ENCODE data around the gene GRIFIN. TPM values are rescaled to one million over a fixed set of nuclear protein-coding genes. Genes with fewer than 3 reads are reported as not detected.

The GRIFIN gene
- total RNA-seq, 1 experiment from 2014 or later, result not detected

GRCh38 chr7:2515424-2516193 is 39.4 kb upstream of the GRIFIN start:
- no peaks in the 10 kb centered on the region for H3K36me3 ChIP-seq
- H3K4me3 ChIP-seq, result no peak overlapping the region
- H3K27me3 ChIP-seq, result no peaks in the 10 kb centered on the region
- DNase-seq, result peak; percentile 25
- H3K9me3 ChIP-seq, result no peaks in the 10 kb centered on the region

GRCh38 chr7:2514473-2515423 is 38.5 kb upstream of the GRIFIN start:
- H3K27me3 ChIP-seq, result no peaks in the 10 kb centered on the region
- H3K4me3 ChIP-seq, result no peak overlapping the region
- no peaks in the 10 kb centered on the region for H3K9me3 ChIP-seq
- no peaks in the 10 kb centered on the region for H3K36me3 ChIP-seq
- DNase-seq, result no peak

- DNase-seq, result no peak
- Histone ChIP-seq H3K9me3 (no peaks in the 10 kb centered on the region), H3K36me3 (no peaks in the 10 kb centered on the region), H3K27me3 (no peaks in the 10 kb centered on the region), H3K4me3 (no peak overlapping the region)
These were observed 37.5 kb upstream of the GRIFIN start for GRCh38 chr7:2513702-2514101.

DNA sequence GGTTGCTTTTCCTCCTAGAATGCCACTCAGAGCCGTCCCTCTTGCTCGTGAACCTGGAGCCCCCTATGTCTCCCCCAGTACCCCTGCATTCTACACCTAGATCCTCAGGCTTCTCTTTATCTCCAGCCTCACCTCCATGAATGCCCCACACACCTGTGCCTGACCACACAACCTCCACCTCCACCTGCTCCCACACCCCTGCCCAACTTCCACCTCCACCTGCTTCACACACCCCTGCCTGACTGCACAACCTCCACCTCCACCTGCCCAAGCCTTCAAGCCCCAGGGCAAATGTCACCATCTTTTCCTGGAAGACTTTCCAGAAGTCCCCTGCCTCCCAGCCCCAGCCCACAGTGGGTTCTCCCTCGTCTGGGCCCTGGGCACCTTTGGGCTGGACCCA is 36.5 kb upstream of the GRIFIN start:
- Histone ChIP-seq H3K36me3 (no peaks in the 10 kb centered on the region), H3K4me3 (no peak overlapping the region), H3K27me3 (no peaks in the 10 kb centered on the region), H3K9me3 (no peaks in the 10 kb centered on the region)
- no peak for DNase-seq

GRCh38 chr7:2512179-2512661 is 36.0 kb upstream of the GRIFIN start:
- H3K9me3 ChIP-seq, result no peaks in the 10 kb centered on the region
- H3K4me3 ChIP-seq, result no peak overlapping the region
- DNase-seq, result peak; percentile 38
- H3K27me3 ChIP-seq, result no peaks in the 10 kb centered on the region
- H3K36me3 ChIP-seq, result no peaks in the 10 kb centered on the region

DNA sequence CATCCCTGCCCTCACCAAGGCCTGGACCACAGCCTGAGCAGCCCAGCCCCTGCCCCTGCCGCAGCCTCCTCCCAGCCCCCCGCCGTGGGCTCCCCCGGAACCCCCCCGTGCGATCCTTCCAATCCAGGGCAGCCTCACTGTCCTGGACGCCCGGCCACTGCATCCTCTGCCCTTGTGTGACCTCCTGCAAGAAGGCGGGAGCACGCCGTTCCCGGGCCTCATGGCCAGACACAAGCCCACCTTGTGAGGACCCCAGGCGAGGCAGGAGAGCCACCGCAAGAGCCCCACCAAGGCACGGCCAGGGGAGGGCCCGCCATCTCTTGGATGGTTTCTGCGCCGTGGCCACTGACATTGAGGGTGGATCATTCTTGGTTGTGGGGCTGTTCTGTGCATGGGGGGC is 35.6 kb upstream of the GRIFIN start:
- no peaks in the 10 kb centered on the region for H3K9me3 ChIP-seq
- H3K36me3 ChIP-seq, result no peaks in the 10 kb centered on the region
- no peak for DNase-seq
- H3K4me3 ChIP-seq, result no peak overlapping the region
- no peaks in the 10 kb centered on the region for H3K27me3 ChIP-seq

GRCh38 chr7:2510909-2511768 is 34.9 kb upstream of the GRIFIN start:
- H3K36me3 ChIP-seq, result no peaks in the 10 kb centered on the region
- H3K9me3 ChIP-seq, result no peaks in the 10 kb centered on the region
- no peak overlapping the region for H3K4me3 ChIP-seq
- H3K27me3 ChIP-seq, result no peaks in the 10 kb centered on the region
- DNase-seq, result no peak

GRCh38 chr7:2510130-2510776 is 34.1 kb upstream of the GRIFIN start:
- Histone ChIP-seq H3K27me3 (no peaks in the 10 kb centered on the region), H3K9me3 (no peaks in the 10 kb centered on the region), H3K36me3 (no peaks in the 10 kb centered on the region), H3K4me3 (no peak overlapping the region)
- no peak for DNase-seq

DNA sequence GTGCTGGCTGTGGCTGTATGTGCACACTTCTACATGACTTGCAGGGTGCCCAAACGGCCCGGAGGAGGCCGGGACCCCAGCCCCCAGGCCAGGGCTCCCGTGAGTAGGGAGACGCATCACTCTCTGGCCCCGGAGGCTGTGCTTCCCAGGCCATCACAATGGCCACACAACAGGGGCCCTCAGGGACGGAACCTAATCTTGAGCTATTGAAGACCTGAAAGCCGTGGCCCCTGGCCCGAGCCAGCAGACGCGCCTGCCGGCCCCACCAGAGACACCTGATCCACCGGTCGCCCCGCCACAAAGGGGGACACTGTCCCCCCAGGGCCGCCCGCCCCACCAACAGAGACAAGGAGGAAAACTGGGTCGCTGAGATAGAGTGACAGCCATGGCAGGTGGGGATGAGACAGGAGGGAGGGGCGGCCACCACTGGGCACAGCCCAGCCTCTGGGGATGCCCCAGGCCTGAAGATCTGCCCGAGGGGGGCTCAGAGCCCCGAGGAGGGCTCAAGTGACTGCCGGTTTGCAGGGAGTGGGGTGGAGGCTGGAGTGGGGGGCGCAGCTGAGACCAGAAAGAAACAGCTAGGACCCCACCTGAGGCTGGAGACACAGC is 33.2 kb upstream of the GRIFIN start:
- Histone ChIP-seq H3K27me3 (no peaks in the 10 kb centered on the region), H3K36me3 (no peaks in the 10 kb centered on the region), H3K9me3 (no peaks in the 10 kb centered on the region), H3K4me3 (no peak overlapping the region)
- DNase-seq, result no peak

GRCh38 chr7:2508327-2509215 is 32.4 kb upstream of the GRIFIN start:
- no peak overlapping the region for H3K4me3 ChIP-seq
- DNase-seq, result no peak
- H3K9me3 ChIP-seq, result no peaks in the 10 kb centered on the region
- H3K36me3 ChIP-seq, result no peaks in the 10 kb centered on the region
- H3K27me3 ChIP-seq, result no peaks in the 10 kb centered on the region

GRCh38 chr7:2507917-2508306 is 31.7 kb upstream of the GRIFIN start:
- H3K4me3 ChIP-seq, result no peak overlapping the region
- no peak for DNase-seq
- no peaks in the 10 kb centered on the region for H3K27me3 ChIP-seq
- no peaks in the 10 kb centered on the region for H3K9me3 ChIP-seq
- no peaks in the 10 kb centered on the region for H3K36me3 ChIP-seq

- Histone ChIP-seq H3K4me3 (no peak overlapping the region), H3K36me3 (no peaks in the 10 kb centered on the region), H3K9me3 (no peaks in the 10 kb centered on the region), H3K27me3 (no peaks in the 10 kb centered on the region)
- DNase-seq, result no peak
These were observed 31.2 kb upstream of the GRIFIN start for GRCh38 chr7:2507208-2507916.

DNA sequence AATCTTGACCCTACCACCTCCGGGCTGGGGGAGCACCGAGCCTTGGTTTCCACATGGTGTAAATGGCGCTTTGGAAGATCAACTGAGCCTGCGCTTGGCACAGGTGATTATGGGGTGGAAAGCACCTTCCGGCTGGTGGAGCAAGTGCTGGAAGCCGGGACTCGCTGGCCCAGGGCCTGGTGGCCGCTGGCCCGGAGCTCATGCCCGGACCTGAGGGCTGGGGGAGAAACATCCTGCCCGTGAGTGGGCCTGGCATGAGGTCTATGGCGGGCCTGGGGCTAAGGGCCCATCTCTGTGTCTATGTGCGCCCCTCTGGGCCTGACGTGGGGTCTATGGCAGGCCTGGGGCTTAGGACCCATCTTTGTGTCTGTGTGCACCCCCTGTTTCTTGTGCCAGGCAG is 29.2 kb upstream of the GRIFIN start:
- DNase-seq, result no peak
- Histone ChIP-seq H3K4me3 (no peak overlapping the region), H3K27me3 (no peaks in the 10 kb centered on the region), H3K36me3 (no peaks in the 10 kb centered on the region), H3K9me3 (no peaks in the 10 kb centered on the region)

DNA sequence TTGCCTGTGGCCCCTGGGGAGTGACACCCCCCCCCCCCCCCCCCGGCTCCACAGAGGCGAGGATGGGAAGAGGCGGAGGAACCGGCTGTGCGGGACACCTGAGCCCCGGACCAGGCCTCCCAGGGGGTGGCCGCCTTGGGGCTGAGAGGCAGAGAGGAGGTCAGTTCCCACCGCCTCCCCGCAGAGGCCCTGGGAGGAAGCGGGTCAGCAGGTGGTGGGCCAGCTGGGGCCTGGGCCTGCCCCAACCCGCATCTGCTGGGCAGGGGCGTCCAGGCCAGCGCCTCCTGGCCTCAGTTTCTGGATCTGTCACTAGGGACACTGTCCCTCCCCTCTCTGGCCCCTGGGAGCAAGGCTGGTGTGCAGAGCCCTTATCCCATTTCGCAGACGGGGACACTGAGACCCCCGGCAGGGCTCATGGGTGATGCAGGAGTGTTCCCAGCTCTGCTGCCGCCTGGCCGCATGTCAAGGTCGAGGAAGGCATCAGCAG is 28.7 kb upstream of the GRIFIN start:
- no peaks in the 10 kb centered on the region for H3K27me3 ChIP-seq
- no peaks in the 10 kb centered on the region for H3K36me3 ChIP-seq
- no peak overlapping the region for H3K4me3 ChIP-seq
- no peak for DNase-seq
- H3K9me3 ChIP-seq, result no peaks in the 10 kb centered on the region
